ENCODE measurements around the gene SLC39A7. TPM values are rescaled to one million over a fixed set of nuclear protein-coding genes. Genes with fewer than 3 reads are reported as not detected.
A peak's percentile ranks its signal among the peaks of the same experiment; 100 is the strongest.

SLC39A7 gene
- total and polyA plus RNA-seq, 2 of the 13 experiments (the other 11 are each of a cell fraction or from before 2014, with no cell fraction given) = 142 to 229 TPM

- TF ChIP-seq, protein P1, sequence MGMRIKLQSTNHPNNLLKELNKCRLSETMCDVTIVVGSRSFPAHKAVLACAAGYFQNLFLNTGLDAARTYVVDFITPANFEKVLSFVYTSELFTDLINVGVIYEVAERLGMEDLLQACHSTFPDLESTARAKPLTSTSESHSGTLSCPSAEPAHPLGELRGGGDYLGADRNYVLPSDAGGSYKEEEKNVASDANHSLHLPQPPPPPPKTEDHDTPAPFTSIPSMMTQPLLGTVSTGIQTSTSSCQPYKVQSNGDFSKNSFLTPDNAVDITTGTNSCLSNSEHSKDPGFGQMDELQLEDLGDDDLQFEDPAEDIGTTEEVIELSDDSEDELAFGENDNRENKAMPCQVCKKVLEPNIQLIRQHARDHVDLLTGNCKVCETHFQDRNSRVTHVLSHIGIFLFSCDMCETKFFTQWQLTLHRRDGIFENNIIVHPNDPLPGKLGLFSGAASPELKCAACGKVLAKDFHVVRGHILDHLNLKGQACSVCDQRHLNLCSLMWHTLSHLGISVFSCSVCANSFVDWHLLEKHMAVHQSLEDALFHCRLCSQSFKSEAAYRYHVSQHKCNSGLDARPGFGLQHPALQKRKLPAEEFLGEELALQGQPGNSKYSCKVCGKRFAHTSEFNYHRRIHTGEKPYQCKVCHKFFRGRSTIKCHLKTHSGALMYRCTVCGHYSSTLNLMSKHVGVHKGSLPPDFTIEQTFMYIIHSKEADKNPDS (CRISPR knock-in tag; IDR thresholded peaks at IDR 0.05) = no peak
- TF ChIP-seq HNRNPLL (IDR thresholded peaks at IDR 0.05; ENCODE audit: low read depth, low read length, poor library complexity, severe bottlenecking) = no peak
- TF ChIP-seq, protein P2, sequence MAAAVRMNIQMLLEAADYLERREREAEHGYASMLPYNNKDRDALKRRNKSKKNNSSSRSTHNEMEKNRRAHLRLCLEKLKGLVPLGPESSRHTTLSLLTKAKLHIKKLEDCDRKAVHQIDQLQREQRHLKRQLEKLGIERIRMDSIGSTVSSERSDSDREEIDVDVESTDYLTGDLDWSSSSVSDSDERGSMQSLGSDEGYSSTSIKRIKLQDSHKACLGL (CRISPR knock-in tag; IDR thresholded peaks at IDR 0.05) = no peak
- TF ChIP-seq, protein P3, sequence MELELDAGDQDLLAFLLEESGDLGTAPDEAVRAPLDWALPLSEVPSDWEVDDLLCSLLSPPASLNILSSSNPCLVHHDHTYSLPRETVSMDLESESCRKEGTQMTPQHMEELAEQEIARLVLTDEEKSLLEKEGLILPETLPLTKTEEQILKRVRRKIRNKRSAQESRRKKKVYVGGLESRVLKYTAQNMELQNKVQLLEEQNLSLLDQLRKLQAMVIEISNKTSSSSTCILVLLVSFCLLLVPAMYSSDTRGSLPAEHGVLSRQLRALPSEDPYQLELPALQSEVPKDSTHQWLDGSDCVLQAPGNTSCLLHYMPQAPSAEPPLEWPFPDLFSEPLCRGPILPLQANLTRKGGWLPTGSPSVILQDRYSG (CRISPR knock-in tag; IDR thresholded peaks at IDR 0.05) = no peak
- no peak for TF ChIP-seq ZNF362 (CRISPR knock-in tag; IDR thresholded peaks at IDR 0.05; ENCODE audit: borderline replicate concordance)
- peak; percentile 58; the same call in 1 of the 3 replicates for TF ChIP-seq MXI1 (IDR thresholded peaks at IDR 0.05; ENCODE audit: borderline replicate concordance, low read depth, low read length)
- no peak for TF ChIP-seq ESRRA (CRISPR knock-in tag; IDR thresholded peaks at IDR 0.05; ENCODE audit: low read depth)
- TF ChIP-seq NR2F1 (CRISPR knock-in tag; IDR thresholded peaks at IDR 0.05) = no peak
- TF ChIP-seq BRCA1 (CRISPR knock-in tag; IDR thresholded peaks at IDR 0.05) = no peak
- TF ChIP-seq MAFK (conservative IDR thresholded peaks at IDR 0.05 in 1 of 2, IDR thresholded peaks at IDR 0.05 in 1 of 2; ENCODE audit: low read length in 2 of 2) = no peak
- 0 out of 2 replicates have a peak, but pooled peaks have one; percentile 55 for TF ChIP-seq HOXA5 (CRISPR knock-in tag; IDR thresholded peaks at IDR 0.05)
- TF ChIP-seq FOSL2 (CRISPR knock-in tag; IDR thresholded peaks at IDR 0.05) = 0 out of 2 replicates have a peak, but pooled peaks have one; percentile 36
- TF ChIP-seq POLR2A (IDR thresholded peaks at IDR 0.05; ENCODE audit: insufficient read depth in 1 of 2, low read depth in 2 of 2, low read length in 2 of 2) = peak in 1 of 2 experiments; percentile 34; a peak in 1 of 4 replicates
- TF ChIP-seq ZNF691 (CRISPR knock-in tag; IDR thresholded peaks at IDR 0.05; ENCODE audit: borderline replicate concordance, low read depth) = no peak
- TF ChIP-seq NKX3-1 (CRISPR knock-in tag; IDR thresholded peaks at IDR 0.05) = no peak
- peak; percentile 11; the same call in 1 of the 2 replicates for TF ChIP-seq ZNF746 (CRISPR knock-in tag; IDR thresholded peaks at IDR 0.05)
- TF ChIP-seq FOXJ3 (CRISPR knock-in tag; IDR thresholded peaks at IDR 0.05; ENCODE audit: borderline replicate concordance) = no peak
- 0 out of 2 replicates have a peak, but pooled peaks have one; percentile 14 for TF ChIP-seq DNMT1 (CRISPR knock-in tag; IDR thresholded peaks at IDR 0.05)
- no peak for TF ChIP-seq HMG20A (CRISPR knock-in tag; IDR thresholded peaks at IDR 0.05; ENCODE audit: borderline replicate concordance)
- no peak for TF ChIP-seq ZFP36L1 (CRISPR knock-in tag; IDR thresholded peaks at IDR 0.05)
- no peak for TF ChIP-seq ZNF800 (CRISPR knock-in tag; IDR thresholded peaks at IDR 0.05)
- TF ChIP-seq GABPB1 (CRISPR knock-in tag; IDR thresholded peaks at IDR 0.05) = no peak; the same call in 1 of the 2 replicates
- TF ChIP-seq FOXK2 (IDR thresholded peaks at IDR 0.05) = no peak
Observed at GRCh38 chr6:33247977-33248642, 47.4 kb downstream of the SLC39A7 start (continued).
